GM12878 (cell line): ENCODE measurements around the gene ADD1. TPM values are rescaled to one million over a fixed set of nuclear protein-coding genes. Genes with fewer than 3 reads are reported as not detected.

Source experiments
- ATAC-seq: fragments of 200-7000 bp; cut with Tn5 transposase; 3 replicates; pipeline ENCODE4 v1.9.1; 2020; ENCODE audit warnings: mild to moderate bottlenecking, moderate library complexity
- BruUV-seq: library from RNA; stranded (reverse); fragments of 400-500 nt; replicated peaks from 2 replicates; lab custom pipeline; 2021; lab: Mats Ljungman, UMichigan
- CTCF ChIA-PET: fragments of 300-600 bp; sonication (Branson Sonifier 250); formaldehyde crosslinking; extraction: SDS; loops from one replicate; lab custom pipeline; 2021; ENCODE audit warnings: inconsistent platforms; lab: Yijun Ruan, JAX
- POLR2A ChIA-PET: fragments of 350-600 bp; formaldehyde crosslinking; extraction: SDS; loops from one replicate; lab custom pipeline; 2021; ENCODE audit warnings: inconsistent platforms; lab: Charles Lee
- RAD21 ChIA-PET: fragments of 300-600 bp; sonication (Branson Sonifier 250); formaldehyde crosslinking; loops from one replicate; lab custom pipeline; 2023; ENCODE audit warnings: antibody characterized with exemption; ENCODE audit not compliant: unreplicated experiment; lab: Charles Lee
- SMC1A ChIA-PET: fragments of 300-600 bp; sonication (Branson Sonifier 250); formaldehyde crosslinking; loops from one replicate; lab custom pipeline; 2023; ENCODE audit not compliant: unreplicated experiment, uncharacterized antibody; lab: Charles Lee
- DNase-seq: peaks from one replicate; pipeline ENCODE4 v3.0.0-alpha.2; 2011; ENCODE audit warnings: low read depth, low spot score
- FAIRE-seq: peaks from 3 replicates; lab custom pipeline; 2011; peaks lifted over from hg19 to GRCh38; lab: Jason Lieb, UNC
- H2AFZ ChIP-seq: 2 replicates; pipeline ENCODE4 v1.6.0; 2011; ENCODE audit warnings: low read depth, low read length, control low read depth; ENCODE audit not compliant: control insufficient read depth
- H3K27ac ChIP-seq: 2 replicates; pipeline ENCODE4 v1.5.1; 2011; ENCODE audit warnings: control low read depth; ENCODE audit not compliant: control insufficient read depth, insufficient read depth
- H3K27me3 ChIP-seq, 2 experiments: replicated peaks in 1 of 2; 2 replicates each; pipeline versions ENCODE4 v1.6.0 to v1.6.1; 2011; ENCODE audit warnings: low read length in 1 of 2; ENCODE audit not compliant: control insufficient read depth in 2 of 2, insufficient read depth in 2 of 2
- H3K36me3 ChIP-seq, 2 experiments: 2 replicates each; pipeline ENCODE4 v1.5.1; 2011; ENCODE audit warnings: low read length in 1 of 2; ENCODE audit not compliant: control insufficient read depth in 2 of 2, insufficient read depth in 2 of 2
- H3K4me1 ChIP-seq: 2 replicates; pipeline ENCODE4 v1.6.1; 2011; ENCODE audit warnings: mild to moderate bottlenecking, low read length, moderate library complexity, mixed read lengths; ENCODE audit not compliant: control insufficient read depth, insufficient read depth
- H3K4me2 ChIP-seq: 2 replicates; pipeline ENCODE4 v1.6.0; 2011; ENCODE audit warnings: control low read depth; ENCODE audit not compliant: control insufficient read depth, insufficient read depth
- H3K4me3 ChIP-seq: fragments of 200-600 bp; sonication (generic); 2 replicates; pipeline ENCODE4 v1.5.1; 2016
- H3K79me2 ChIP-seq: 2 replicates; pipeline ENCODE4 v1.6.0; 2011; ENCODE audit warnings: low read length; ENCODE audit not compliant: control insufficient read depth, insufficient read depth
- H3K9ac ChIP-seq: 2 replicates; pipeline ENCODE4 v1.8.0; 2011; ENCODE audit warnings: low read length, control low read depth, mixed read lengths; ENCODE audit not compliant: control insufficient read depth, insufficient read depth
- H3K9me3 ChIP-seq: replicated peaks from 3 replicates; pipeline ENCODE4 v1.5.1; 2011; ENCODE audit warnings: mild to moderate bottlenecking, low read length; ENCODE audit not compliant: control insufficient read depth, insufficient read depth
- H4K20me1 ChIP-seq: 2 replicates; pipeline ENCODE4 v1.6.0; 2011; ENCODE audit not compliant: control insufficient read depth, insufficient read depth
- ATF7 ChIP-seq: fragments of 450-650 bp; IDR thresholded peaks from 2 replicates; pipeline ENCODE4 v1.6.1; 2016; ENCODE audit warnings: low read depth, mild to moderate bottlenecking
- BCL11A ChIP-seq: IDR thresholded peaks from 2 replicates; pipeline ENCODE4 v1.6.1; 2011; ENCODE audit warnings: low read depth, low read length
- EED ChIP-seq: sonication (generic); IDR thresholded peaks from 2 replicates; pipeline ENCODE4 v1.6.1; 2016; ENCODE audit warnings: antibody characterized with exemption, low read depth
- EGR1 ChIP-seq, 2 experiments: IDR thresholded peaks; 1 replicate in 1 of 2; 2 replicates in 1 of 2; pipeline ENCODE4 v1.6.1; 2011 to 2012; ENCODE audit warnings: low read depth in 2 of 2, low read length in 2 of 2, borderline replicate concordance in 1 of 2, mild to moderate bottlenecking in 1 of 2, moderate library complexity in 1 of 2
- FOXK2 ChIP-seq: fragments of 450-650 bp; IDR thresholded peaks from 2 replicates; pipeline ENCODE4 v1.6.1; 2017; ENCODE audit warnings: mild to moderate bottlenecking, moderate library complexity
- GATAD2B ChIP-seq: fragments of 450-650 bp; conservative IDR thresholded peaks from 2 replicates; pipeline ENCODE4 v1.6.1; 2017; ENCODE audit warnings: low read depth, mild to moderate bottlenecking, moderate library complexity
- LARP7 ChIP-seq: fragments of 450-650 bp; IDR thresholded peaks from 2 replicates; pipeline ENCODE4 v1.6.1; 2017; ENCODE audit warnings: mild to moderate bottlenecking
- MLLT1 ChIP-seq: fragments of 450-650 bp; IDR thresholded peaks from 2 replicates; pipeline ENCODE4 v1.6.1; 2016; ENCODE audit warnings: mild to moderate bottlenecking
- PAX8 ChIP-seq: fragments of 450-650 bp; IDR thresholded peaks from 2 replicates; pipeline ENCODE4 v1.6.1; 2017; ENCODE audit warnings: mild to moderate bottlenecking, moderate library complexity
- POLR2AphosphoS2 ChIP-seq: IDR thresholded peaks from 2 replicates; pipeline ENCODE4 v1.6.1; 2011; ENCODE audit warnings: low read depth, mild to moderate bottlenecking, low read length, improper control_type of control experiment, moderate library complexity
- POLR2AphosphoS5 ChIP-seq: IDR thresholded peaks from 2 replicates; pipeline ENCODE4 v1.6.1; 2011; ENCODE audit warnings: mild to moderate bottlenecking, low read length, inconsistent platforms
- SMAD5 ChIP-seq: IDR thresholded peaks from 2 replicates; pipeline ENCODE4 v1.6.1; 2016; ENCODE audit warnings: antibody characterized with exemption, low read depth
- SMC3 ChIP-seq: IDR thresholded peaks from 2 replicates; pipeline ENCODE4 v1.6.1; 2011; ENCODE audit warnings: low read length, improper control_type of control experiment, borderline replicate concordance
- STAT1 ChIP-seq: fragments of 450-650 bp; conservative IDR thresholded peaks from 2 replicates; pipeline ENCODE4 v1.6.1; 2014; ENCODE audit warnings: antibody characterized with exemption, mild to moderate bottlenecking
- YY1 ChIP-seq: IDR thresholded peaks from 2 replicates; pipeline ENCODE4 v1.6.1; 2011; ENCODE audit warnings: low read depth, mild to moderate bottlenecking, low read length
- ZNF687 ChIP-seq: fragments of 450-650 bp; IDR thresholded peaks from 2 replicates; pipeline ENCODE4 v1.6.1; 2017; ENCODE audit warnings: mild to moderate bottlenecking, moderate library complexity
- WGBS: methylation state at CpG from one replicate; pipeline ENCODE4 v1.1.6; 2016; ENCODE audit warnings: low lambda C conversion rate; ENCODE audit not compliant: insufficient replicate concordance, insufficient coverage; ENCODE audit errors: missing lambda C conversion rate; 5-methylcytosine and 5-hydroxymethylcytosine counted together
- in situ Hi-C: fragments of 300-500 bp; cut with MboI; formaldehyde crosslinking; loops from 9 replicates; pipeline ENCODE4 v1.14.3; 2018; ENCODE audit warnings: mixed read lengths
- intact Hi-C: fragments of 100-400 bp; cut with micrococcal nuclease; formaldehyde crosslinking; loops from one replicate; pipeline ENCODE4 v1.14.2; 2022; ENCODE audit not compliant: unreplicated experiment
- polyA plus RNA-seq, 11 experiments: library from polyadenylated mRNA; depleted of rRNA in 4 of 11; unstranded in 6 of 11; stranded (reverse) in 5 of 11; fragments of >200 nt; fragmentation: Nextera tagmentation in 4 of 11; fragmentation: Illumina TruSeq in 1 of 11; extraction: Ambion mirVana in 4 of 11; extraction: Trizol in 1 of 11; gene quantifications; 1 replicate in 1 of 11; 2 replicates in 10 of 11; pipeline versions ENCODE4 v1.2.1 to v1.2.3, GENCODE V29; 2011 to 2016; ENCODE audit warnings: inconsistent platforms in 2 of 11, missing spikeins in 2 of 11, low read depth in 1 of 11
- total RNA-seq, 4 experiments: library from RNA; depleted of rRNA in 3 of 4; stranded (reverse); fragments of >200 nt in 3 of 4; fragmentation: Illumina TruSeq in 1 of 4; extraction: Trizol in 1 of 4; gene quantifications; 2 replicates each; pipeline versions ENCODE4 v1.2.1 to v1.2.3, GENCODE V29; 2013 to 2021

Gene ADD1
- total and polyA plus RNA-seq, 10 of the 15 experiments (the other 5 are each of a cell fraction or from before 2014, with no cell fraction given) = 21.6 to 182 (median 105) TPM

DNA sequence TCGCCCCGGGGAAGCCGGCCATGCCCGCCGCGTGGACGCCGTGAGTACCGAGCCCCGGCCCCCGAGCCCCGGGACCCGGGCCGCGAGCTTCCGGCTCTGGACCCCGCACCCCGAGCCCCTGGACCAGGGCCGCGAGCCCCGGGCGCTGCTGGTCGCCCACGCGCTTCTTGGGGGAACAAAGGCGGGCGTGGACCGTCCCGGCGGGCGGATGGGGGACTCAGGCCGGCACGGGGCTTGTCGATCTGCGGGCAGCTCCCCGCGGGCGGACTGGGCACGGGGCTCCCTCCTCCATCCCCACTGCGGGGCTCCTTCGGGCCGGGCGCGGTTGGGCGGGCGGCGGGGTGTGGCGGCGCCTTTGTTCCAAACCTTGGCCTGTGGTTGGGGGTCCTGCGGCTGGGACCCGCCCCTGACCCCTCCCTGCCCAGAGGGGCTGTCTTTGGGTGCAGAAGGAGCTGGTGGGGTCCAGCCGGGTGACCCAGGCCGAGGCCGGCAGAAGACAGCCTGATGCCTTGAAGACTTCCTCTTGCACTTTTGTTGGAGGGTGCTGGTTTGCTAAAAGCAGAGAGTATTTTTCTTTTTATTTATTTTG, 25.2 kb upstream of the ADD1 start (continued):
- peak in 1 of 2 experiments; percentile 37; a peak in 1 of 3 replicates for TF ChIP-seq EGR1 (IDR thresholded peaks at IDR 0.05; ENCODE audit: borderline replicate concordance in 1 of 2, low read depth in 2 of 2, low read length in 2 of 2)
- peak; percentile 42; the same call in 1 of the 2 replicates for TF ChIP-seq LARP7
- TF ChIP-seq YY1 = 0 out of 2 replicates have a peak, but pooled peaks have one; percentile 1
- no peak for TF ChIP-seq FOXK2
- no peak for TF ChIP-seq BCL11A
- peak; percentile 27; the same call in 1 of the 2 replicates for TF ChIP-seq GATAD2B
- TF ChIP-seq, all 136 proteins: peak for 6

GRCh38 chr4:2819244-2820215, 24.1 kb upstream of the ADD1 start:
- no TSS peak for BruUV-seq
- RAD21 ChIA-PET = interaction anchor here (0.8 to 1.4 kb wide), 3 partner anchors 18 to 116 kb away, joined by 3 to 4 read pairs (median 4); no protein-coding TSS in a partner anchor
- intact Hi-C loops = no loop called here
- TF ChIP-seq SMAD5 (no peak), PAX8 (no peak), POLR2AphosphoS5 (no peak), STAT1 (no peak), EED (no peak), MLLT1 (no peak), ZNF687 (no peak), SMC3 (no peak), ATF7 (no peak), POLR2AphosphoS2 (no peak)

More at GRCh38 chr4:2819244-2820215, 24.1 kb upstream of the ADD1 start:
- Histone ChIP-seq H3K36me3 (peaks cover 0 to 32% of the 10 kb centered on the region in 2 experiments; a peak in 3 of 4 replicates), H4K20me1 (peaks cover 6% of the 10 kb centered on the region; the same call in 1 of the 2 replicates), H3K4me3 (no peak overlapping the region), H3K9ac (no peak overlapping the region), H3K4me1 (peaks cover 24% of the 10 kb centered on the region), H3K79me2 (peaks cover 39% of the 10 kb centered on the region), H3K4me2 (peak overlapping the region; percentile 9; the same call in 1 of the 2 replicates), H3K27me3 (no peaks in the 10 kb centered on the region), H2AFZ (no peak overlapping the region), H3K27ac (no peak overlapping the region), H3K9me3 (no peaks in the 10 kb centered on the region)
- ChIA-PET SMC1A (interaction anchor here (1.0 to 1.7 kb wide), 5 partner anchors 32 to 72 kb away, joined by 3 to 5 read pairs (median 4); no protein-coding TSS in a partner anchor), POLR2A (interaction anchor here (0.6 kb wide), 1 partner anchor 253 kb away, joined by 3 read pairs; no protein-coding TSS in a partner anchor), CTCF (interaction anchor here (1.3 kb wide), 2 partner anchors 55 to 56 kb away, joined by 3 to 6 read pairs; no protein-coding TSS in a partner anchor)
- in situ Hi-C loops = no loop called here
- 62% methylated on average over 5 of the region's 5 CpGs for WGBS
- DNase-seq (no peak), FAIRE-seq (no peak), ATAC-seq (no peak)
